ENCODE results near the gene INPP5D. TPM values are rescaled to one million over a fixed set of nuclear protein-coding genes. Genes with fewer than 3 reads are reported as not detected.

Gene INPP5D
- polyA plus RNA-seq, 2 of the 4 experiments (the other 2 are of a cell fraction): 0.26 to 0.53 TPM

GRCh38 chr2:233112776-233113452 is 52.8 kb downstream of the INPP5D start:
- no peak overlapping the region for H3K4me2 ChIP-seq
- 49% methylated on average over 6 of the region's 6 CpGs for WGBS (ENCODE audit: missing lambda C conversion rate)
- H3K9me3 ChIP-seq: no peaks in the 10 kb centered on the region
- no peak for ATAC-seq
- TF ChIP-seq ZFP36 (IDR thresholded peaks at IDR 0.05; ENCODE audit: borderline replicate concordance, partially characterized antibody): no peak
- no peak for TF ChIP-seq FOSB (CRISPR knock-in tag; IDR thresholded peaks at IDR 0.05)
- TF ChIP-seq HOXB5 (CRISPR knock-in tag; IDR thresholded peaks at IDR 0.05): no peak
- TF ChIP-seq ZNF302 (CRISPR knock-in tag; IDR thresholded peaks at IDR 0.05): no peak
- no peak for TF ChIP-seq RFX5 (IDR thresholded peaks at IDR 0.05)
- no peak for TF ChIP-seq PBX3 (IDR thresholded peaks at IDR 0.05)
- no peak for TF ChIP-seq JUN (IDR thresholded peaks at IDR 0.05)
- no peak for TF ChIP-seq CBX2 (IDR thresholded peaks at IDR 0.05; ENCODE audit: borderline replicate concordance, low read depth)
- no peak for TF ChIP-seq JUNB (IDR thresholded peaks at IDR 0.05)
- TF ChIP-seq NR3C1 (IDR thresholded peaks at IDR 0.05): no peak
- no peak for TF ChIP-seq ATOH8 (CRISPR knock-in tag; IDR thresholded peaks at IDR 0.05; ENCODE audit: low read depth)
- TF ChIP-seq HOXB13 (CRISPR knock-in tag; IDR thresholded peaks at IDR 0.05; ENCODE audit: low read depth): no peak
- no peak for TF ChIP-seq FOXS1 (CRISPR knock-in tag; IDR thresholded peaks at IDR 0.05)
- TF ChIP-seq NFE2L2 (conservative IDR thresholded peaks at IDR 0.05; ENCODE audit: low read length): no peak
- H3K4me1 ChIP-seq: no peaks in the 10 kb centered on the region
- ChIA-PET CTCF (no interaction called here), POLR2A (no interaction called here)
- H3K4me3 ChIP-seq: no peak overlapping the region
- H3K27ac ChIP-seq: no peak overlapping the region
- no peak for DNase-seq (ENCODE audit: low read depth in 1 of 2, low spot score in 1 of 2)
- no peak for FAIRE-seq

GRCh38 chr2:233114421-233114861 is 54.3 kb downstream of the INPP5D start:
- TF ChIP-seq MAZ (IDR thresholded peaks at IDR 0.05; ENCODE audit: borderline replicate concordance, low read depth, low read length) (no peak), HDAC2 (IDR thresholded peaks at IDR 0.05) (no peak), EP300 (IDR thresholded peaks at IDR 0.05) (no peak), EHMT2 (IDR thresholded peaks at IDR 0.05; ENCODE audit: low read depth) (no peak), ZFP36 (IDR thresholded peaks at IDR 0.05; ENCODE audit: borderline replicate concordance, partially characterized antibody) (no peak), ATOH8 (CRISPR knock-in tag; IDR thresholded peaks at IDR 0.05; ENCODE audit: low read depth) (no peak), POLR2AphosphoS2 (conservative IDR thresholded peaks at IDR 0.05; ENCODE audit: low read length) (no peak), SMC3 (IDR thresholded peaks at IDR 0.05) (no peak), NPAS2 (CRISPR knock-in tag; IDR thresholded peaks at IDR 0.05; ENCODE audit: borderline replicate concordance) (no peak), RCOR1 (IDR thresholded peaks at IDR 0.05; ENCODE audit: low read depth, low read length) (no peak), MAX (IDR thresholded peaks at IDR 0.05) (no peak), CEBPB (IDR thresholded peaks at IDR 0.05) (no peak)

More at GRCh38 chr2:233114421-233114861, 54.3 kb downstream of the INPP5D start:
- 74% methylated on average over 11 of the region's 11 CpGs for WGBS (ENCODE audit: missing lambda C conversion rate)
- H3K4me1 ChIP-seq: no peaks in the 10 kb centered on the region
- H3K4me2 ChIP-seq: no peak overlapping the region
- ChIA-PET POLR2A (no interaction called here), CTCF (no interaction called here)
- FAIRE-seq (no peak), DNase-seq (ENCODE audit: low read depth in 1 of 2, low spot score in 1 of 2) (no peak), ATAC-seq (no peak)
- H3K27ac ChIP-seq: no peak overlapping the region
- H3K9me3 ChIP-seq: no peaks in the 10 kb centered on the region
- H3K4me3 ChIP-seq: no peak overlapping the region

Measured in A549 (cell line).